OCI-M2 (cell line): ENCODE measurements around the gene SMYD1.
"Not testable (repeated sequence)": the region's sequence is repeated elsewhere in the genome, so short reads cannot be mapped to it uniquely, and the experiment has no call there.

Source experiments
- DNase-seq: peaks from one replicate; lab custom pipeline; 2025; ENCODE audit not compliant: unreplicated experiment; lab: John Stamatoyannopoulos, UW

SMYD1 gene

GRCh38 chr2:88067598-88067997 is at the start of gene SMYD1:
Gene SMYD1 (plus strand): TSS chr2:88067825. CDS start chr2:88067865, 40 bp downstream.
- DNase-seq, result no peak

GRCh38 chr2:88018077-88018805 is 49.4 kb upstream of the SMYD1 start:
- DNase-seq, result not testable (repeated sequence)

GRCh38 chr2:88018909-88019308 is 48.7 kb upstream of the SMYD1 start:
- no peak for DNase-seq

- no peak for DNase-seq
These were observed 47.6 kb upstream of the SMYD1 start for GRCh38 chr2:88019985-88020384.

- DNase-seq, result no peak
These were observed 45.0 kb upstream of the SMYD1 start for GRCh38 chr2:88022669-88022921.

- no peak for DNase-seq
These were observed 43.1 kb upstream of the SMYD1 start for GRCh38 chr2:88024509-88024908.

- DNase-seq, result no peak
These were observed 39.8 kb upstream of the SMYD1 start for GRCh38 chr2:88027697-88028389.

GRCh38 chr2:88028931-88029330 is 38.7 kb upstream of the SMYD1 start:
- DNase-seq, result no peak

GRCh38 chr2:88032070-88032702 is 35.4 kb upstream of the SMYD1 start:
- no peak for DNase-seq

- DNase-seq, result no peak
These were observed 31.4 kb upstream of the SMYD1 start for GRCh38 chr2:88036182-88036581.

- DNase-seq, result no peak
These were observed 31.0 kb upstream of the SMYD1 start for GRCh38 chr2:88036606-88037005.

- DNase-seq, result no peak
These were observed 29.1 kb upstream of the SMYD1 start for GRCh38 chr2:88038263-88039105.

GRCh38 chr2:88042476-88042875 is 25.1 kb upstream of the SMYD1 start:
- DNase-seq, result no peak

GRCh38 chr2:88045561-88045960 is 22.1 kb upstream of the SMYD1 start:
- DNase-seq, result not testable (repeated sequence)

GRCh38 chr2:88048541-88048940 is 19.1 kb upstream of the SMYD1 start:
- DNase-seq, result no peak

- DNase-seq, result no peak
These were observed 18.0 kb upstream of the SMYD1 start for GRCh38 chr2:88049622-88050021.

GRCh38 chr2:88051792-88052191 is 15.8 kb upstream of the SMYD1 start:
- DNase-seq, result no peak

GRCh38 chr2:88053296-88053695 is 14.3 kb upstream of the SMYD1 start:
- no peak for DNase-seq

- no peak for DNase-seq
These were observed 13.5 kb upstream of the SMYD1 start for GRCh38 chr2:88053934-88054781.

- no peak for DNase-seq
These were observed 12.7 kb upstream of the SMYD1 start for GRCh38 chr2:88054782-88055370.
